HepG2 (cell line): Measurements from ENCODE around the gene CES3. TPM values are rescaled to one million over a fixed set of nuclear protein-coding genes. Genes with fewer than 3 reads are reported as not detected.

Experiments
- ARNTL ChIP-seq: sonication (generic); formaldehyde crosslinking; IDR thresholded peaks from 2 replicates; pipeline ENCODE4 v1.4.0; 2020; ENCODE audit warnings: mild to moderate bottlenecking, missing genetic modification reagents
- DZIP1 ChIP-seq: sonication (generic); formaldehyde crosslinking; IDR thresholded peaks from 2 replicates; pipeline ENCODE4 v1.5.0; 2020; ENCODE audit warnings: mild to moderate bottlenecking, missing genetic modification reagents
- FOSL1 ChIP-seq: sonication (generic); formaldehyde crosslinking; IDR thresholded peaks from 2 replicates; pipeline ENCODE4 v1.9.0; 2021; ENCODE audit warnings: missing genetic modification reagents, borderline replicate concordance
- HNRNPL ChIP-seq: fragments of 200-400 bp; formaldehyde crosslinking; IDR thresholded peaks from 2 replicates; pipeline ENCODE4 v1.6.1; 2017; ENCODE audit warnings: mild to moderate bottlenecking, low read depth, low read length
- ZBTB7A ChIP-seq: sonication (generic); formaldehyde crosslinking; IDR thresholded peaks from 2 replicates; pipeline ENCODE4 v1.8.0; 2022; ENCODE audit warnings: mild to moderate bottlenecking, missing genetic modification reagents
- ZNF274 ChIP-seq: sonication (generic); formaldehyde crosslinking; IDR thresholded peaks from 2 replicates; pipeline ENCODE4 v1.5.1; 2020; ENCODE audit warnings: mild to moderate bottlenecking, missing genetic modification reagents
- ZNF563 ChIP-seq: sonication (generic); formaldehyde crosslinking; IDR thresholded peaks from 2 replicates; pipeline ENCODE4 v1.8.0; 2022; ENCODE audit warnings: mild to moderate bottlenecking, moderate library complexity, missing genetic modification reagents
- ZNF605 ChIP-seq: sonication (generic); formaldehyde crosslinking; IDR thresholded peaks from 2 replicates; pipeline ENCODE4 v1.8.0; 2022; ENCODE audit warnings: mild to moderate bottlenecking, missing genetic modification reagents
- ZNF747 ChIP-seq: sonication (generic); formaldehyde crosslinking; IDR thresholded peaks from 2 replicates; pipeline ENCODE4 v1.8.1; 2023; ENCODE audit warnings: missing genetic modification reagents, mild to moderate bottlenecking, borderline replicate concordance
- polyA plus RNA-seq, 8 experiments: library from polyadenylated mRNA; depleted of rRNA in 3 of 8; stranded (reverse) in 7 of 8; unstranded in 1 of 8; fragments of >200 nt; fragmentation: Illumina TruSeq in 4 of 8; extraction: Trizol in 4 of 8; gene quantifications; 2 replicates each; pipeline versions ENCODE4 v1.2.1 to v1.2.3, GENCODE V29; 2011 to 2016; ENCODE audit warnings: low read depth in 4 of 8, missing spikeins in 1 of 8, mixed read lengths in 1 of 8; ENCODE audit not compliant: insufficient read depth in 1 of 8
- total RNA-seq, 5 experiments: library from RNA; depleted of rRNA; stranded (reverse); fragments of >200 nt; fragmentation: Illumina TruSeq; extraction: Trizol; gene quantifications; 2 replicates each; pipeline ENCODE4 v1.2.3, GENCODE V29; 2016; ENCODE audit warnings: low read depth in 1 of 5
- TF ChIP-seq, protein P1 (sequence below): sonication (generic); formaldehyde crosslinking; IDR thresholded peaks from 2 replicates; pipeline ENCODE4 v1.8.0; 2023; ENCODE audit warnings: mild to moderate bottlenecking, missing genetic modification reagents

Gene CES3
- total and polyA plus RNA-seq, 2 of the 13 experiments (the other 11 are each of a cell fraction or from before 2014, with no cell fraction given) = 6.6 to 17.4 TPM

DNA sequence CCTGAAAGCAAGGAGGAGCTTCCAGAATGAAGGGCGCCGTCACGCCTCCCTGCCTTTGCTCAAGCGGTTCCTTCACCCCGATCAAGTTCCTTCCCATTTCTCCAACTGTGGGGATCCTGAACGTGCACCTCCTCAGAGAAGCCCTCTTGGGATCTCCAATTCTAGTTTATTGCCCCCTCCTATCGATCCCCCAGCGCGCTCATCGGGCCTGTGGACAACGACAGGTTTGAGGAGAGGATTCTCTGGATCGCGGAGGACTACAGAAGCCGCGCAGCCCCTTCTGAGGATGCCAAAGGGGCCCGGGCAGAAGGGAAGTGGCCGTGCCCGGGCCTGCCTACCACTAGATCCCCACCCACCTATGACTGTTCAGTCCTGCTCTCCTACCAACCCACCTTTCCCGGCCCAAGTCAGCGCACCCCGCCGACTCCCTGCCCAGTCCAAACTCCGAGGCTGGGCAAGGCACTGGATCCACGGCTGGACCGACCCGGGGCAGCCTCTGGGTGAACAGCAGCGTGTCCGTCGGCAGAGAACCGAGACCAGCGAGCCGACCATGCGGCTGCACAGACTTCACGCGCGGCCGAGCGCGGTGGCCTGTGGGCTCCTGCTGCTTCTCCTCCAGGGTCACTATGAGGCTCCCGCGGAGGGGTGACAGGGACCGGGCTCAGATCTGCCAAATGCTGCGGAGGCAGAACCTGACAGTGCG is 12.8 kb upstream of the CES3 start (continued):
- TF ChIP-seq DZIP1 (CRISPR knock-in tag) (no peak), HNRNPL (peak; percentile 68; the same call in 1 of the 2 replicates), ZBTB7A (CRISPR knock-in tag) (no peak), ZNF605 (no peak), FOSL1 (CRISPR knock-in tag) (no peak), ZNF274 (no peak), ZNF563 (CRISPR knock-in tag) (no peak), ARNTL (CRISPR knock-in tag) (no peak), ZNF747 (no peak)
- TF ChIP-seq, protein P1, sequence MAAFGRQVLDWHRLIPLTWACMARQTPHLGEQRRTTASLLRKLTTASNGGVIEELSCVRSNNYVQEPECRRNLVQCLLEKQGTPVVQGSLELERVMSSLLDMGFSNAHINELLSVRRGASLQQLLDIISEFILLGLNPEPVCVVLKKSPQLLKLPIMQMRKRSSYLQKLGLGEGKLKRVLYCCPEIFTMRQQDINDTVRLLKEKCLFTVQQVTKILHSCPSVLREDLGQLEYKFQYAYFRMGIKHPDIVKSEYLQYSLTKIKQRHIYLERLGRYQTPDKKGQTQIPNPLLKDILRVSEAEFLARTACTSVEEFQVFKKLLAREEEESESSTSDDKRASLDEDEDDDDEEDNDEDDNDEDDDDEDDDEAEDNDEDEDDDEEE (CRISPR knock-in tag) = no peak
